BLaER1 treated with 17β-estradiol and CSF1 and Interleukin-3, amounts not matched to agents 10 nM and 100 nM (cell line): ENCODE results near the gene SLC2A1.

Source experiments
- H3K27ac ChIP-seq, 11 experiments: shearing (Covaris generic); formaldehyde crosslinking; 2 replicates each; pipeline ENCODE4 v1.8.1; 2022
- H3K27me3 ChIP-seq, 11 experiments: shearing (Covaris generic); formaldehyde crosslinking; 2 replicates each; pipeline ENCODE4 v1.8.1; 2022
- H3K36me3 ChIP-seq, 11 experiments: shearing (Covaris generic); formaldehyde crosslinking; 2 replicates each; pipeline ENCODE4 v1.8.1; 2022
- H3K4me1 ChIP-seq, 10 experiments: shearing (Covaris generic); formaldehyde crosslinking; 2 replicates each; pipeline ENCODE4 v1.8.1; 2022
- H3K4me2 ChIP-seq, 11 experiments: shearing (Covaris generic); formaldehyde crosslinking; 2 replicates each; pipeline ENCODE4 v1.8.1; 2022
- H3K4me3 ChIP-seq, 10 experiments: shearing (Covaris generic); formaldehyde crosslinking; 2 replicates each; pipeline ENCODE4 v1.8.1; 2022
- H3K9ac ChIP-seq, 11 experiments: shearing (Covaris generic); formaldehyde crosslinking; 2 replicates each; pipeline ENCODE4 v1.8.1; 2022
- H3K9me3 ChIP-seq, 11 experiments: shearing (Covaris generic); formaldehyde crosslinking; replicated peaks in 1 of 11; 2 replicates each; pipeline ENCODE4 v1.8.1; 2022
- H4K20me1 ChIP-seq, 11 experiments: shearing (Covaris generic); formaldehyde crosslinking; 2 replicates each; pipeline ENCODE4 v1.8.1; 2022
- Cebpa-rat ChIP-seq, 11 experiments: shearing (Covaris generic); IDR thresholded peaks; 2 replicates each; pipeline ENCODE4 v1.8.1; 2022

SLC2A1 gene

GRCh38 chr1:42955311-42956063, 3.2 kb downstream of the SLC2A1 start:
- peak overlapping the region; percentile 69 to 99 (median 96) for H3K4me2 ChIP-seq
- H3K27me3 ChIP-seq, result peaks cover 0 to 7% (median 0%) of the 10 kb centered on the region in 11 experiments; a peak in 1 of 22 replicates
- H3K9me3 ChIP-seq, result no peaks in the 10 kb centered on the region
- H3K36me3 ChIP-seq, result peaks cover 5 to 44% (median 21%) of the 10 kb centered on the region in 11 experiments; a peak in 14 of 22 replicates
- TF ChIP-seq Cebpa-rat (IDR thresholded peaks at IDR 0.05), result no peak
- H3K4me1 ChIP-seq, result peaks cover 74 to 82% (median 77%) of the 10 kb centered on the region in 10 experiments
- H3K4me3 ChIP-seq, result peak overlapping the region in 2 of 10 experiments; percentile 9 to 96; a peak in 1 of 20 replicates
- peaks cover 43 to 81% (median 75%) of the 10 kb centered on the region in 11 experiments; a peak in 21 of 22 replicates for H4K20me1 ChIP-seq
- H3K27ac ChIP-seq, result peak overlapping the region in 2 of 11 experiments; percentile 21 to 25; a peak in 1 of 22 replicates
- peak overlapping the region in 3 of 11 experiments; percentile 0 to 98 (median 19); a peak in 4 of 22 replicates for H3K9ac ChIP-seq

- TF ChIP-seq Cebpa-rat (IDR thresholded peaks at IDR 0.05), result no peak
- Histone ChIP-seq H3K4me3 (peak overlapping the region in 6 of 10 experiments; percentile 8 to 35 (median 16); a peak in 5 of 20 replicates), H4K20me1 (peaks cover 60 to 100% (median 96%) of the 10 kb centered on the region in 11 experiments; a peak in 21 of 22 replicates), H3K9me3 (no peaks in the 10 kb centered on the region), H3K4me1 (peaks cover 87 to 90% (median 88%) of the 10 kb centered on the region in 10 experiments), H3K27me3 (no peaks in the 10 kb centered on the region), H3K9ac (peak overlapping the region; percentile 28 to 69 (median 56); a peak in 19 of 22 replicates), H3K4me2 (peak overlapping the region; percentile 69 to 99 (median 96)), H3K27ac (peak overlapping the region in 10 of 11 experiments; percentile 10 to 76 (median 59); a peak in 20 of 22 replicates), H3K36me3 (peaks cover 5 to 45% (median 21%) of the 10 kb centered on the region in 11 experiments; a peak in 14 of 22 replicates)
These were observed 5.2 kb downstream of the SLC2A1 start for GRCh38 chr1:42953182-42954180.

- peaks cover 5 to 54% (median 30%) of the 10 kb centered on the region in 11 experiments; a peak in 16 of 22 replicates for H3K36me3 ChIP-seq
- peak overlapping the region in 10 of 11 experiments; percentile 10 to 76 (median 59); a peak in 19 of 22 replicates for H3K27ac ChIP-seq
- H3K4me1 ChIP-seq, result peaks cover 97 to 100% (median 99%) of the 10 kb centered on the region in 10 experiments
- H3K27me3 ChIP-seq, result no peaks in the 10 kb centered on the region
- H3K4me2 ChIP-seq, result peak overlapping the region; percentile 69 to 99 (median 96)
- peak overlapping the region in 6 of 10 experiments; percentile 10 to 35 (median 20); a peak in 9 of 20 replicates for H3K4me3 ChIP-seq
- peaks cover 61 to 100% (median 100%) of the 10 kb centered on the region in 11 experiments; a peak in 21 of 22 replicates for H4K20me1 ChIP-seq
- TF ChIP-seq Cebpa-rat (IDR thresholded peaks at IDR 0.05), result no peak
- H3K9ac ChIP-seq, result peak overlapping the region; percentile 28 to 69 (median 56); a peak in 19 of 22 replicates
- no peaks in the 10 kb centered on the region for H3K9me3 ChIP-seq
These were observed 6.2 kb downstream of the SLC2A1 start for GRCh38 chr1:42952303-42953001.

GRCh38 chr1:42951588-42951987, 7.1 kb downstream of the SLC2A1 start:
- Histone ChIP-seq H3K9me3 (no peaks in the 10 kb centered on the region), H3K4me1 (peaks cover 97 to 100% (median 100%) of the 10 kb centered on the region in 10 experiments), H3K27ac (peak overlapping the region in 8 of 11 experiments; percentile 12 to 76 (median 66); a peak in 13 of 22 replicates), H4K20me1 (peaks cover 69 to 100% (median 100%) of the 10 kb centered on the region in 11 experiments; a peak in 21 of 22 replicates), H3K27me3 (no peaks in the 10 kb centered on the region), H3K9ac (peak overlapping the region in 7 of 11 experiments; percentile 28 to 69 (median 56); a peak in 8 of 22 replicates), H3K4me3 (peak overlapping the region in 2 of 10 experiments; percentile 23 to 35; a peak in 4 of 20 replicates), H3K36me3 (peaks cover 8 to 63% (median 37%) of the 10 kb centered on the region in 11 experiments; a peak in 16 of 22 replicates), H3K4me2 (peak overlapping the region; percentile 69 to 99 (median 96))
- no peak for TF ChIP-seq Cebpa-rat (IDR thresholded peaks at IDR 0.05)

GRCh38 chr1:42950116-42950481, 8.6 kb downstream of the SLC2A1 start:
- Histone ChIP-seq H4K20me1 (peaks cover 59 to 100% (median 100%) of the 10 kb centered on the region in 11 experiments; a peak in 21 of 22 replicates), H3K27ac (peak overlapping the region in 4 of 11 experiments; percentile 1 to 66 (median 52); a peak in 7 of 22 replicates), H3K9me3 (no peaks in the 10 kb centered on the region), H3K36me3 (peaks cover 7 to 62% (median 36%) of the 10 kb centered on the region in 11 experiments; a peak in 16 of 22 replicates), H3K9ac (peak overlapping the region in 5 of 11 experiments; percentile 22 to 56 (median 35); a peak in 7 of 22 replicates), H3K27me3 (no peaks in the 10 kb centered on the region), H3K4me3 (no peak overlapping the region), H3K4me1 (peaks cover 97 to 100% (median 100%) of the 10 kb centered on the region in 10 experiments), H3K4me2 (peak overlapping the region; percentile 81 to 99 (median 96))
- no peak for TF ChIP-seq Cebpa-rat (IDR thresholded peaks at IDR 0.05)

GRCh38 chr1:42949312-42950115, 9.2 kb downstream of the SLC2A1 start:
- Histone ChIP-seq H3K27me3 (no peaks in the 10 kb centered on the region), H3K4me3 (0 out of 20 replicates have a peak overlapping the region, but pooled peaks of 1 of the 10 experiments have one; percentile 21), H3K4me2 (peak overlapping the region; percentile 81 to 99 (median 96)), H4K20me1 (peaks cover 57 to 100% (median 100%) of the 10 kb centered on the region in 11 experiments; a peak in 21 of 22 replicates), H3K36me3 (peaks cover 4 to 56% (median 31%) of the 10 kb centered on the region in 11 experiments; a peak in 16 of 22 replicates), H3K4me1 (peaks cover 97 to 100% (median 100%) of the 10 kb centered on the region in 10 experiments), H3K9me3 (no peaks in the 10 kb centered on the region), H3K27ac (peak overlapping the region in 8 of 11 experiments; percentile 4 to 66 (median 40); a peak in 14 of 22 replicates), H3K9ac (peak overlapping the region; percentile 0 to 56 (median 35); a peak in 16 of 22 replicates)
- no peak for TF ChIP-seq Cebpa-rat (IDR thresholded peaks at IDR 0.05)
